ENCODE measurements around the gene DLGAP1.

- TF ChIP-seq CTCF (IDR thresholded peaks at IDR 0.05; ENCODE audit: poor library complexity, severe bottlenecking) (no peak), MXI1 (conservative IDR thresholded peaks at IDR 0.05; ENCODE audit: poor library complexity, severe bottlenecking) (no peak), SMC3 (conservative IDR thresholded peaks at IDR 0.05; ENCODE audit: poor library complexity) (no peak), POLR2AphosphoS5 (IDR thresholded peaks at IDR 0.05) (no peak), EZH2 (IDR thresholded peaks at IDR 0.05; ENCODE audit: borderline replicate concordance, insufficient read depth, low read length, poor library complexity, severe bottlenecking) (no peak), EP300 (conservative IDR thresholded peaks at IDR 0.05; ENCODE audit: poor library complexity, severe bottlenecking) (no peak), TAF1 (IDR thresholded peaks at IDR 0.05; ENCODE audit: low read depth) (no peak), REST (IDR thresholded peaks at IDR 0.05; ENCODE audit: borderline replicate concordance) (no peak)
Observed at GRCh38 chr18:4074647-4075046, 380.5 kb downstream of the DLGAP1 start.

Data from neural cell (in vitro differentiated cells).